GM12873 (cell line): ENCODE results near the gene PRMT9.

Experiments used
- TF ChIP-seq, protein P1 (sequence below): IDR thresholded peaks from 2 replicates; pipeline ENCODE4 v1.5.1; 2012; ENCODE audit warnings: low read depth, mild to moderate bottlenecking, moderate library complexity, low read length, control low read depth; ENCODE audit not compliant: insufficient read depth; ENCODE audit errors: missing control alignments

PRMT9 gene

DNA sequence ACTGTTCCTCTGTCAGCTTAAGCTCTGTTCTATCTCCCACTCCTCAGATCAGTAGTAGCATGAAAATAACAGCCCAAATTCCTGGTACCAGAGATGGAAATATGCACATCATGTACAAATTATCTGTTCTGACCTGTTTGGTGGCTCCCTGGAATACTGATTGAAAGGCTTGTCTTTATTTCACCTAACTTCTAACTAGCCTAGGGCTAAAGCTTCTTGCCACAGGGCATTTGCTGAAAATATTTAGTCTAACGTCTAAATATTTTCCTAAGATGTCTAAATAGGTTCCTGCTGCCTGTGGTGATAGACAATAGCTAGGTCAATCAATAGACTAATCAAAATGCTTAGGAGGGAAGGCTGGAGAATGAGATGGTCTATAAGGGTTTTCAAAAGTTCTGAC is 12.9 kb upstream of the PRMT9 start:
- TF ChIP-seq, protein P1, sequence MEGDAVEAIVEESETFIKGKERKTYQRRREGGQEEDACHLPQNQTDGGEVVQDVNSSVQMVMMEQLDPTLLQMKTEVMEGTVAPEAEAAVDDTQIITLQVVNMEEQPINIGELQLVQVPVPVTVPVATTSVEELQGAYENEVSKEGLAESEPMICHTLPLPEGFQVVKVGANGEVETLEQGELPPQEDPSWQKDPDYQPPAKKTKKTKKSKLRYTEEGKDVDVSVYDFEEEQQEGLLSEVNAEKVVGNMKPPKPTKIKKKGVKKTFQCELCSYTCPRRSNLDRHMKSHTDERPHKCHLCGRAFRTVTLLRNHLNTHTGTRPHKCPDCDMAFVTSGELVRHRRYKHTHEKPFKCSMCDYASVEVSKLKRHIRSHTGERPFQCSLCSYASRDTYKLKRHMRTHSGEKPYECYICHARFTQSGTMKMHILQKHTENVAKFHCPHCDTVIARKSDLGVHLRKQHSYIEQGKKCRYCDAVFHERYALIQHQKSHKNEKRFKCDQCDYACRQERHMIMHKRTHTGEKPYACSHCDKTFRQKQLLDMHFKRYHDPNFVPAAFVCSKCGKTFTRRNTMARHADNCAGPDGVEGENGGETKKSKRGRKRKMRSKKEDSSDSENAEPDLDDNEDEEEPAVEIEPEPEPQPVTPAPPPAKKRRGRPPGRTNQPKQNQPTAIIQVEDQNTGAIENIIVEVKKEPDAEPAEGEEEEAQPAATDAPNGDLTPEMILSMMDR, result no peak

DNA sequence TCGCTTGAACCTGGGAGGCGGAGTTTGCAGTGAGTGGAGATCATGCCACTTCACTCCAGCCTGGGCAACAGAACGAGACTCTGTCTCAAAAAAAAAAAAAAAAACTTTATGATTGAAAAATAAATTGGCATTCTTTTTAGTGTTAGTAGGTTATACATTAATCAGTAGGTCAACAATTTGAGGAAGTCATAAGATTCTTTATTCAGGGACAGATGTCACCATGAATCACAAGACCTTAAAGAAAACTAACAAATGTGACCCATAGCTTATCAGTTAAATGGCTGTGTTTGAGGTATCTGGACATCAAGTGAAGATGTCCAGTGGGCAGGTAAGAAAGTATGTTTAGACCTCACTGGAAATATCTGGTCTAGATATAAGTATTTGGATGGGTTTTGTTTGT is 9.3 kb upstream of the PRMT9 start:
- TF ChIP-seq, protein P1, result no peak

DNA sequence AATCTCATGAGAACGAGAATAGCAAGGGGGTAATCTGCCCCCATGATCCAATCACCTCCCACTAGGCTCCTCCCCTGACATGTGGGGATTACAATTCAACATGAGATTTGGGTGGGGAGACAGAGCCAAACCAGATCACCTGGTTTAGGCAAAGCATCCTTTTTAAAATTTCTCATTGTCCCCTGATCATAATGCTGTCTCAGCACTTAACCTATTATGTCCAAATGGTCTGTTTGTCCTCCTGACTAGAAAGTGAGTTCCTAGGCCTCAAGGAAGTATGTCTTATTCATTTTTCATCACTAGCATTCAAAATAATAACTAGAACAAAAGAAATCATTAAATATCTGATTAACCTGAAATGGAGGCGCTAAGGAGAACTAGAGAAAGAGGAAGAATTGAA is 7.9 kb upstream of the PRMT9 start:
- TF ChIP-seq, protein P1, result no peak

DNA sequence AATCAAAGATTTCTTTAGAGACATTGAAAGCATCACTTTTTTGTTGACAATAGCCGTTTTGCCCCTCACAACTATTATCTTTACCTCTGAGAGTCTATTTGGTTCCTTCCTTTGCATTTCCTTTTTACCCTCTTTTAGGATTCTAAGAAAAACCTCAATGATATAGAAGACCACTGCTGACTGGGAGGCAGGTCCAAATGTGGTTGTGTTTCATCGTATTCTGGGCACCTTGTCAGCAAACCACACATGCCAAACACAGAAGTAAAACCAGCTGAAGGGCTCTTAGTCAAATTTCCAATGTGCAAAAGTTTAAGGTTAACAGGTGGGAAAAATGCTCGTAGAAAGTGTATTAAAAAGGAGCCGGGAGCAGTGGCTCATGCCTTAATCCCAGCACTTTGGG is 5.1 kb upstream of the PRMT9 start:
- TF ChIP-seq, protein P1, result no peak

DNA sequence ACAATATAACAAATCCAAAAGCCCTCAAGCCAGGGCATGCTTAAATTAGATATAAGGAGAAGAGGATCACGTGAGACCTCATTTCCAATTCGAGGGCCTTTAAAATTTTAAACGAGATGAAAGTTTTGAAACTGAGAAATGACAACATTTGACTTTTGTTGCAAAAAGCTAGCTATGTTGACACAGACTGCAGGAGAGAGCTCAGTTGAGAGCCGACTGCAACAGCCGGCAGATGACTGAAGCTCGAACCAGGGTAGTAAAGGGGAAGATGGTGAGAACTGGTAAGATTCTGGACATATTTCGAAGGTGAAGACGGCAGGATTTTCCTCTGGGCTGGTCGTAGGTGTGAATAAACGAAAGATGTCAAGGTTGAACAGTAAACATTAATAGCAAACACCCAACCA is 773 bp downstream of the PRMT9 start:
- TF ChIP-seq, protein P1, result no peak

DNA sequence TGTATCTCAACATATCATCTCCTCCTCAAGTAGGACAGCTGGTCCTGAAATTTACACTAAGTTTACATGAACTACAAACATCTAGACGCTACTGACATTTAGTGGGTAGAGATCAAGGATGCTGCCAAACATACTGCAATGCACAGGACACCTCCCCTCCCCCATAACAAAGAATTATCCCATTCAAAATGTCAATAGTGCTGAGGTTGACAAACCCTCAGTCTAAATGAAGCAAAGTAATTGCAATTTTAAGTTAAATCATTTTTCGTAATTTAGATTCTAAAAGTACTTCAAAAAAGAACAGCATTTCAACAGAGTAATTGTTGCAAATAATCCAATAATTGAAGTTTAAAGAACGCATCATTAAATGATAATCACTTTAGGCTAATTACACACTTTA is 1.2 kb downstream of the PRMT9 start:
- TF ChIP-seq, protein P1, result no peak

DNA sequence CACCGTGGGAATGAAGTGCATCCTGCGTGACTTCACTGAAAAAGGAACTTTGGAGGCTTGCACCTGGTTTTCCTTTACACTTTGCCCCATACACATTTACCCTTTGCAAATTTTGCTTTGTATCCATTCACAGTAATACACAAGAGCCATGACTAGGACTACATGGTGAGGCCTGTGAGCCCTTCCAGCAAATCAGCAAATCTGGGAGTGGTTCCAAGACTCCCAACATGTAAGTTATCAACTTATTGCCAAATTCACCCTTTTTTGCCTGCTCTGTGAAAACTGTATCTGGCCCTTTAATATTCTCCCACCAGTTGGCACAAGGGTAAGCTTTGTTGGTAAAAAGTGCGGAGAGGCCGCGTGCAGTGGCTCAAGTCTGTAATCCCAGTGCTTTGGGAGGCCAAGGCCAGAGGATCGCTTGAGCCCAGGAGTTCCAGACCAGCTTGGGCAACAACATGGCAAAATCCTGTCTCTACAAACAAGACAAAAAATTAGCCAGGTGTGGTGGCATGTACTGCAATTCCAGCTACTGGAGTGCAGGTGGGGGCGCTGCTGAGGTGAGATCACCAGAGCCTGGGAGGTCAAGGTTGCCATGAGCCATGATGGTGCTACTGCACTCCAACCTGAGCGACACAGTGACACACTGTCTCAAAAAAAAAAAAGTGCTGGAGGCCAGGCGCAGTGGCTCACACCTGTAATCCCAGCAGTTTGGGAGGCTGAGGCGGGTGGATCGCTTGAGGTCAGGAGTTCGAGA is 5.0 kb downstream of the PRMT9 start:
- TF ChIP-seq, protein P1, result peak; percentile 53
